SK-N-MC (cell line): ENCODE results near the gene NOP9.

ENCODE experiments used
- EZH2 ChIP-seq: fragments of 200-600 bp; sonication (generic); IDR thresholded peaks from one replicate; pipeline ENCODE4 v1.6.1; 2017; ENCODE audit warnings: antibody characterized with exemption
- POLR2AphosphoS5 ChIP-seq: IDR thresholded peaks from 2 replicates; pipeline ENCODE4 v1.6.1; 2012; ENCODE audit warnings: mild to moderate bottlenecking, low read depth, low read length, borderline replicate concordance

DNA sequence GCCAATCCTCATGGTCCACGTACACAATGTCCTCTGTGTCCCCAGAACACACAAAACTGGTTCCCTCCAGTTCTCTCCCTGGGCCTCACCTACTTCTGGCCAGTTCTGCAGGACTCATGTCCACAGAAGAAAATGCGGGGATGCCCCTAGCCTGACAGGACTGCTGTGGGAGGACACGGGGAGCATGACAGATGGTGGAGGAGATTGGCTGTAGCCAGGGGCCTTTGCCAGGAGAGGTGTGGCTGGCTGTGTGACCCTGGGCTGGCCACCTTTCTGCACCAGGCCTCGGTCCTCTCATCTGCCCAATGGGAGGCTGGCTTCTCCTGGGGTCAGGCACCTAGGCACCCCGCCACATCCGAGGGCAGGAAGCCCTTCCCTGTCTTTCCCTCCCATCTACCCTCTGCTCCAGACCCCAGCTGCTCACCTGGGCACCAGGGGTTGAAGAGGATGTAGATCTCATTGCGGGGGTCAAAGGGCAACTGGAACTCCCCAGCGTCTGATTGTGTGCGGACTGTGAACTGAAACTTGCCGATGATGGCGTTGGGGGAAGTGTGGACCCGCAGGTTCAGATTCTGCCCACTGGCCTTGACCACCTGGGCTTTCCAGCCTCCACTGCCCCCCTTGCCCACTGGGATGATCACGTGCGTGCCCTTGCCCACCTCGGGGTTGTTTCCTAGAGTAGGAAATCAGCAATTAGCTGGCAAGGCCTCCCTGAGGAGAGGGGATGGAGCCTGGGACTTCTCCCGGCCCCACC lies 39.4 kb upstream of the NOP9 start:
- TF ChIP-seq POLR2AphosphoS5, result no peak
- no peak for TF ChIP-seq EZH2
